SK-N-SH treated with all-trans-retinoic acid at 6 μM for 48 hours (cell line): ENCODE results near the gene CST9.

Source experiments
- ARNTL ChIP-seq: fragments of 450-650 bp; formaldehyde crosslinking; IDR thresholded peaks from 2 replicates; pipeline ENCODE4 v1.5.0; 2020; ENCODE audit warnings: low read depth, mild to moderate bottlenecking, moderate library complexity, borderline replicate concordance
- BACH2 ChIP-seq: fragments of 250-450 bp; sonication (Bioruptor Pico); IDR thresholded peaks from 2 replicates; pipeline ENCODE4 v1.9.0; 2021; ENCODE audit warnings: mild to moderate bottlenecking, borderline replicate concordance
- CSDC2 ChIP-seq: fragments of 250-450 bp; sonication (Bioruptor Pico); IDR thresholded peaks from 2 replicates; pipeline ENCODE4 v1.5.0; 2020; ENCODE audit warnings: mild to moderate bottlenecking, moderate library complexity
- ESRRG ChIP-seq: fragments of 250-450 bp; sonication (Bioruptor Pico); IDR thresholded peaks from 2 replicates; pipeline ENCODE4 v1.6.1; 2021; ENCODE audit warnings: mild to moderate bottlenecking
- ISL1 ChIP-seq: fragments of 250-450 bp; sonication (Bioruptor Pico); IDR thresholded peaks from 2 replicates; pipeline ENCODE4 v2.1.2; 2022; ENCODE audit warnings: mild to moderate bottlenecking, moderate library complexity
- PATZ1 ChIP-seq: fragments of 250-450 bp; sonication (Bioruptor Pico); IDR thresholded peaks from 2 replicates; pipeline ENCODE4 v1.8.0; 2020; ENCODE audit warnings: mild to moderate bottlenecking, moderate library complexity, borderline replicate concordance
- RARB ChIP-seq: fragments of 250-450 bp; sonication (Bioruptor Pico); IDR thresholded peaks from 2 replicates; pipeline ENCODE4 v1.8.0; 2021; ENCODE audit warnings: mild to moderate bottlenecking, moderate library complexity
- SNAI2 ChIP-seq: fragments of 250-450 bp; sonication (Bioruptor Pico); IDR thresholded peaks from 2 replicates; pipeline ENCODE4 v1.5.0; 2020; ENCODE audit warnings: mild to moderate bottlenecking, moderate library complexity
- TOX ChIP-seq: fragments of 250-450 bp; sonication (Bioruptor Pico); IDR thresholded peaks from 2 replicates; pipeline ENCODE4 v1.8.0; 2021; ENCODE audit warnings: mild to moderate bottlenecking, moderate library complexity, borderline replicate concordance
- ZFP3 ChIP-seq: fragments of 250-450 bp; sonication (Bioruptor Pico); IDR thresholded peaks from 2 replicates; pipeline ENCODE4 v1.5.0; 2020; ENCODE audit warnings: mild to moderate bottlenecking, moderate library complexity
- ZFP30 ChIP-seq: fragments of 450-650 bp; formaldehyde crosslinking; IDR thresholded peaks from 2 replicates; pipeline ENCODE4 v1.5.0; 2022; ENCODE audit warnings: mild to moderate bottlenecking, moderate library complexity
- ZNF565 ChIP-seq: fragments of 450-650 bp; formaldehyde crosslinking; conservative IDR thresholded peaks from 2 replicates; pipeline ENCODE4 v1.5.0; 2020; ENCODE audit warnings: low read depth, mild to moderate bottlenecking, moderate library complexity
- ZNF8 ChIP-seq: fragments of 450-650 bp; formaldehyde crosslinking; IDR thresholded peaks from 2 replicates; pipeline ENCODE4 v1.5.0; 2020; ENCODE audit warnings: mild to moderate bottlenecking, moderate library complexity
- TF ChIP-seq, protein P1 (sequence below): fragments of 250-450 bp; sonication (Bioruptor Pico); IDR thresholded peaks from 2 replicates; pipeline ENCODE4 v1.5.0; 2020; ENCODE audit warnings: mild to moderate bottlenecking, moderate library complexity

DNA sequence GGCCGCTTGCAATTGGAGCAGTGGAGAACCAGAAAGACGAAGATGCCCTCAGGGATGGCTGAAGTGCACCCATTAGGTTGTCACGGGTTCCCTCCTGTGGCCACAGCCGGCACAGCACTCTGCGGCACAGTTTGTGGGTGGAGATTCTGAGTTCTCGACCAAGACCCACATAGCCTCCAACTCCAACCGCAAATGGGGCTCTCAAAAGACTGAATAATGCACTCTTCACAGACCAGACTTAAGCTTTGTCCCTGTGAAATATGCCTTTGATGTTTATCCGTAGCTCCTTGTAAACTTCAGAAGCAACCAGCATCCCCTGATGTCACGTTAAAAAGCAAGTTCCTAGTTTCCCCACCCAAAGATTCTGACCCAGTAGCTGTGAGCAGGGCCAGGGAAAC is 934 bp upstream of the CST9 start:
- TF ChIP-seq, protein P1, sequence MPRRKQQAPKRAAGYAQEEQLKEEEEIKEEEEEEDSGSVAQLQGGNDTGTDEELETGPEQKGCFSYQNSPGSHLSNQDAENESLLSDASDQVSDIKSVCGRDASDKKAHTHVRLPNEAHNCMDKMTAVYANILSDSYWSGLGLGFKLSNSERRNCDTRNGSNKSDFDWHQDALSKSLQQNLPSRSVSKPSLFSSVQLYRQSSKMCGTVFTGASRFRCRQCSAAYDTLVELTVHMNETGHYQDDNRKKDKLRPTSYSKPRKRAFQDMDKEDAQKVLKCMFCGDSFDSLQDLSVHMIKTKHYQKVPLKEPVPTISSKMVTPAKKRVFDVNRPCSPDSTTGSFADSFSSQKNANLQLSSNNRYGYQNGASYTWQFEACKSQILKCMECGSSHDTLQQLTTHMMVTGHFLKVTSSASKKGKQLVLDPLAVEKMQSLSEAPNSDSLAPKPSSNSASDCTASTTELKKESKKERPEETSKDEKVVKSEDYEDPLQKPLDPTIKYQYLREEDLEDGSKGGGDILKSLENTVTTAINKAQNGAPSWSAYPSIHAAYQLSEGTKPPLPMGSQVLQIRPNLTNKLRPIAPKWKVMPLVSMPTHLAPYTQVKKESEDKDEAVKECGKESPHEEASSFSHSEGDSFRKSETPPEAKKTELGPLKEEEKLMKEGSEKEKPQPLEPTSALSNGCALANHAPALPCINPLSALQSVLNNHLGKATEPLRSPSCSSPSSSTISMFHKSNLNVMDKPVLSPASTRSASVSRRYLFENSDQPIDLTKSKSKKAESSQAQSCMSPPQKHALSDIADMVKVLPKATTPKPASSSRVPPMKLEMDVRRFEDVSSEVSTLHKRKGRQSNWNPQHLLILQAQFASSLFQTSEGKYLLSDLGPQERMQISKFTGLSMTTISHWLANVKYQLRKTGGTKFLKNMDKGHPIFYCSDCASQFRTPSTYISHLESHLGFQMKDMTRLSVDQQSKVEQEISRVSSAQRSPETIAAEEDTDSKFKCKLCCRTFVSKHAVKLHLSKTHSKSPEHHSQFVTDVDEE = no peak
- TF ChIP-seq ZFP30 (CRISPR knock-in tag) (no peak), PATZ1 (no peak), TOX (CRISPR knock-in tag) (no peak), ESRRG (CRISPR knock-in tag) (no peak), ZFP3 (CRISPR knock-in tag) (no peak), ZNF8 (CRISPR knock-in tag) (no peak), RARB (CRISPR knock-in tag) (no peak), ZNF565 (CRISPR knock-in tag) (no peak), SNAI2 (CRISPR knock-in tag) (no peak), BACH2 (CRISPR knock-in tag) (no peak), ISL1 (CRISPR knock-in tag) (no peak), CSDC2 (CRISPR knock-in tag) (no peak), ARNTL (no peak)
